ENCODE measurements around the gene FUT4. TPM values are rescaled to one million over a fixed set of nuclear protein-coding genes. Genes with fewer than 3 reads are reported as not detected.

The FUT4 gene
- total RNA-seq, 2 experiments from 2014 or later = 1.2 to 1.5 TPM

DNA sequence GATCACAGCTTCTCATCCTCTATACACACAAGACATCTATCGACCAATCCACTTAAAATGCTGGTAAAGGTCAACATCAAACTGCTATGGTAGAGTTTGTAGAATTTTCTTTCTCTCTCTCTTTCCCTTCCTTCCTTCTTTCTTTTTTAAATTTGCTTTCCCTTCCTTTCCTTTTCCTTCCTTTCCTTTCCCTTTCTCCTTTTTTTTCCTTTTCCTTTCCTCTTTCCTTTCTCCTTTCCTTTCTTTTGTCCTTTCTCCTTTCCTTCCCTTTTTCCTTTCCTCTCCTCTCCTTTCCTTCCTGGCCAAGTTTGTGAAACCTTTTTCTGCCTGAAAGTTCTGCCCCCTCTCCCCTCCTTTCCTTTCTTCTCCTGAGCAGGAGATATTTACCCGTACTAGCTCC, 28.3 kb upstream of the FUT4 start:
- no TSS peak for BruUV-seq (replicated peaks)
- Histone ChIP-seq H3K27ac (ENCODE audit: low read depth, low read length, poor library complexity, severe bottlenecking) (no peak overlapping the region), H2AFZ (ENCODE audit: low read length) (no peak overlapping the region), H3K79me2 (ENCODE audit: insufficient read depth, low read depth, low read length) (no peaks in the 10 kb centered on the region), H4K20me1 (ENCODE audit: insufficient read depth, low read length) (no peaks in the 10 kb centered on the region), H3K9me3 (ENCODE audit: low read length) (no peaks in the 10 kb centered on the region), H3K9me2 (ENCODE audit: insufficient read depth, low read length) (no peaks in the 10 kb centered on the region), H3K4me1 (ENCODE audit: insufficient read depth, low read length, poor library complexity, severe bottlenecking) (no peaks in the 10 kb centered on the region), H3K4me2 (ENCODE audit: low read length) (no peak overlapping the region), H3K4me3 (ENCODE audit: low read depth, low read length, poor library complexity, severe bottlenecking) (no peak overlapping the region), H3K36me3 (ENCODE audit: insufficient read depth, low read length) (no peaks in the 10 kb centered on the region)
- intact Hi-C loops (cut with micrococcal nuclease; ENCODE audit: unreplicated experiment) = no loop called here
- CTCF ChIA-PET (ENCODE audit: unreplicated experiment) = no interaction called here
- TF ChIP-seq, protein P1, sequence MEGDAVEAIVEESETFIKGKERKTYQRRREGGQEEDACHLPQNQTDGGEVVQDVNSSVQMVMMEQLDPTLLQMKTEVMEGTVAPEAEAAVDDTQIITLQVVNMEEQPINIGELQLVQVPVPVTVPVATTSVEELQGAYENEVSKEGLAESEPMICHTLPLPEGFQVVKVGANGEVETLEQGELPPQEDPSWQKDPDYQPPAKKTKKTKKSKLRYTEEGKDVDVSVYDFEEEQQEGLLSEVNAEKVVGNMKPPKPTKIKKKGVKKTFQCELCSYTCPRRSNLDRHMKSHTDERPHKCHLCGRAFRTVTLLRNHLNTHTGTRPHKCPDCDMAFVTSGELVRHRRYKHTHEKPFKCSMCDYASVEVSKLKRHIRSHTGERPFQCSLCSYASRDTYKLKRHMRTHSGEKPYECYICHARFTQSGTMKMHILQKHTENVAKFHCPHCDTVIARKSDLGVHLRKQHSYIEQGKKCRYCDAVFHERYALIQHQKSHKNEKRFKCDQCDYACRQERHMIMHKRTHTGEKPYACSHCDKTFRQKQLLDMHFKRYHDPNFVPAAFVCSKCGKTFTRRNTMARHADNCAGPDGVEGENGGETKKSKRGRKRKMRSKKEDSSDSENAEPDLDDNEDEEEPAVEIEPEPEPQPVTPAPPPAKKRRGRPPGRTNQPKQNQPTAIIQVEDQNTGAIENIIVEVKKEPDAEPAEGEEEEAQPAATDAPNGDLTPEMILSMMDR (conservative IDR thresholded peaks at IDR 0.05; ENCODE audit: low read length) = no peak
- no peak for TF ChIP-seq EZH2phosphoT487 (IDR thresholded peaks at IDR 0.05; ENCODE audit: borderline replicate concordance, low read depth, low read length)
- POLR2A ChIA-PET = interaction anchor here (2.0 kb wide), 1 partner anchor 81 kb away, joined by 7 read pairs; no protein-coding TSS in a partner anchor
- no peak for DNase-seq (ENCODE audit: low spot score)

GRCh38 chr11:94516725-94517124, 27.0 kb upstream of the FUT4 start:
- BruUV-seq (replicated peaks) = no TSS peak
- Histone ChIP-seq H3K79me2 (ENCODE audit: insufficient read depth, low read depth, low read length) (no peaks in the 10 kb centered on the region), H3K9me2 (ENCODE audit: insufficient read depth, low read length) (no peaks in the 10 kb centered on the region), H3K4me3 (ENCODE audit: low read depth, low read length, poor library complexity, severe bottlenecking) (no peak overlapping the region), H3K9me3 (ENCODE audit: low read length) (no peaks in the 10 kb centered on the region), H3K4me2 (ENCODE audit: low read length) (no peak overlapping the region), H3K27ac (ENCODE audit: low read depth, low read length, poor library complexity, severe bottlenecking) (no peak overlapping the region), H4K20me1 (ENCODE audit: insufficient read depth, low read length) (no peaks in the 10 kb centered on the region), H2AFZ (ENCODE audit: low read length) (no peak overlapping the region), H3K4me1 (ENCODE audit: insufficient read depth, low read length, poor library complexity, severe bottlenecking) (no peaks in the 10 kb centered on the region), H3K36me3 (ENCODE audit: insufficient read depth, low read length) (no peaks in the 10 kb centered on the region)
- TF ChIP-seq, protein P1 (conservative IDR thresholded peaks at IDR 0.05; ENCODE audit: low read length) = no peak
- no peak for TF ChIP-seq EZH2phosphoT487 (IDR thresholded peaks at IDR 0.05; ENCODE audit: borderline replicate concordance, low read depth, low read length)
- ChIA-PET POLR2A (interaction anchor here (0.7 to 2.0 kb wide), 4 partner anchors 8 to 87 kb away, joined by 3 to 7 read pairs (median 4); no protein-coding TSS in a partner anchor), CTCF (ENCODE audit: unreplicated experiment) (interaction anchor here (0.8 kb wide), 1 partner anchor 86 kb away, joined by 3 read pairs; no protein-coding TSS in a partner anchor)
- DNase-seq (ENCODE audit: low spot score) = no peak
- intact Hi-C loops (cut with micrococcal nuclease; ENCODE audit: unreplicated experiment) = no loop called here

GRCh38 chr11:94518300-94518699, 25.4 kb upstream of the FUT4 start:
- no TSS peak for BruUV-seq (replicated peaks)
- no peak for TF ChIP-seq EZH2phosphoT487 (IDR thresholded peaks at IDR 0.05; ENCODE audit: borderline replicate concordance, low read depth, low read length)
- TF ChIP-seq, protein P1 (conservative IDR thresholded peaks at IDR 0.05; ENCODE audit: low read length) = no peak
- Histone ChIP-seq H3K4me3 (ENCODE audit: low read depth, low read length, poor library complexity, severe bottlenecking) (no peak overlapping the region), H2AFZ (ENCODE audit: low read length) (no peak overlapping the region), H3K36me3 (ENCODE audit: insufficient read depth, low read length) (no peaks in the 10 kb centered on the region), H3K4me1 (ENCODE audit: insufficient read depth, low read length, poor library complexity, severe bottlenecking) (no peaks in the 10 kb centered on the region), H3K27ac (ENCODE audit: low read depth, low read length, poor library complexity, severe bottlenecking) (no peak overlapping the region), H3K9me2 (ENCODE audit: insufficient read depth, low read length) (no peaks in the 10 kb centered on the region), H3K9me3 (ENCODE audit: low read length) (no peaks in the 10 kb centered on the region), H3K79me2 (ENCODE audit: insufficient read depth, low read depth, low read length) (no peaks in the 10 kb centered on the region), H3K4me2 (ENCODE audit: low read length) (no peak overlapping the region), H4K20me1 (ENCODE audit: insufficient read depth, low read length) (no peaks in the 10 kb centered on the region)
- ChIA-PET POLR2A (no interaction called here), CTCF (ENCODE audit: unreplicated experiment) (no interaction called here)
- DNase-seq (ENCODE audit: low spot score) = no peak
- intact Hi-C loops (cut with micrococcal nuclease; ENCODE audit: unreplicated experiment) = no loop called here

Data from OCI-LY7 (cell line).